NCI-H1930 (cell line): Measurements from ENCODE around the gene TNXB.
"Not testable (repeated sequence)": the region's sequence is repeated elsewhere in the genome, so short reads cannot be mapped to it uniquely, and the experiment has no call there.

Experiments used
- DNase-seq, 2 experiments: peaks; one replicate each; lab custom pipeline; 2025; lab: John Stamatoyannopoulos, UW

TNXB gene

GRCh38 chr6:32112431-32112980 lies 3.4 kb upstream of the TNXB start:
- no peak for DNase-seq

GRCh38 chr6:32111424-32112066 lies 2.4 kb upstream of the TNXB start:
- DNase-seq = no peak

GRCh38 chr6:32110632-32111031 lies 1.5 kb upstream of the TNXB start:
- DNase-seq = no peak

DNA sequence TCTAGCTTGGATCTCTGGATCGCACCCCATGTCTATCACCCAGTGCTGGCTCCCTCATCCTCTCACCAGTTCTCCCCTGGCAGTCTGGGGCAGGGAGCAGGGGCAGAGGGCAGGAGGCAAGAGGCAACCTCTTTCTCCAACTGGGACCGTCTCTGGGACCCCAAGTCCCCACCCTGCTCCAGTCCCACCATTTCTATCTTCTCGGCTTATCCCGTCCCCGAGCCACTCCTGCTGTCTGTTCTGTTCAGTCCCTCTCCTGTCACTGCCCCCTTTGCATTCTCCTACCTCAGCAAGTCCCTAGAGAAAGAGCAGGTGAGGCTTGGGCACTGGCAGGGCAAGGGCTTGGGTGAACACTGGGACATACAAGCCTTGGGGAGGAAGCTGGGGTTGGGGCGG lies 625 bp upstream of the TNXB start:
- no peak for DNase-seq

- DNase-seq = no peak
These were observed 418 bp downstream of the TNXB start for GRCh38 chr6:32108727-32109113.

DNA sequence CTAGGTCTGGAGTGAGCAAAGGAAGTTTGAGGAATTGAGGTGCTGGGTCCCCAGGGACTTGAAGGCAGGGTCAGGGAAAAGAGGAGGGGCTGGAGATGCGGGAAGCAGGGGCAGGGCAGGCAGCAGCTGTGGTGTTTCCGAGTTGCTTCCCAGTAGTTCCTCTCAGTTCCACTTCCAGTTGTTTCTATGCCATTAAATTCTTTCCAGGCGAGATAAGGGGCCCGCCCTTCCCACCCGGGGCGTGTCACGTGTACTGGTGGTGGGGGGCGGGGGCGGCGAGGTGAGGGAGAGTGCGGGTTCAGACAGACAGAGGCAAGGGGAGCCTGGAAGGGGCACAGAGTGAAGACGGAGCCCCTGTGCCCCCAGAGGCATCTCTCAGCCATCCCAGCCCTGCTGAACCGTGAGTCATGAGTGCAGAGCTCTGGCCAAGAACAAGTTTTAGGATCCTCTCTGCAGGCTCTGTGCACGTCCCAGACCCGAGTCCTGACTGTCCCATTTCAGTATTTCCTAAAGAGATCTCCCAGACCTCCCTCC lies 977 bp downstream of the TNXB start:
- DNase-seq = no peak

DNA sequence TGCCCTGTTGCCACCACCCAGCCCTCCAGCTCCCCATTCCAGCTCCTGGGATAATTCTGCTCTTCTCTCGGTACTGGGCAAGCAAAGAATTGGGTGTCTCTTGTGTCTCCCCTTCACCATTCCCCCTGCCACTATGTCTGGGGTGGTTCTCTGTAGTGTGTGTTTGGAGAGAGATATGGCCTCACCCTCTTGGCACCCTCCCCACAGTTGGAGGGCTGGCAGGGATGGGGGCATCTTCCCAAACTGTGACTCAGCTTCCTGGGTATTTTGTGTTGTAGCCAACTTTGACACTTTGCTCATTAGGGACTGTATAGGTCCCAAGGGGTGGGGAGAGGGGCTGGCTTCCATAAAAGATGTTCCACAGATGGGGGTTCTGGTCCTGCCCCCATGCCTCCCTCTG lies 1.7 kb downstream of the TNXB start:
- DNase-seq = no peak

GRCh38 chr6:32105433-32105832 lies 3.7 kb downstream of the TNXB start:
- DNase-seq = no peak

DNA sequence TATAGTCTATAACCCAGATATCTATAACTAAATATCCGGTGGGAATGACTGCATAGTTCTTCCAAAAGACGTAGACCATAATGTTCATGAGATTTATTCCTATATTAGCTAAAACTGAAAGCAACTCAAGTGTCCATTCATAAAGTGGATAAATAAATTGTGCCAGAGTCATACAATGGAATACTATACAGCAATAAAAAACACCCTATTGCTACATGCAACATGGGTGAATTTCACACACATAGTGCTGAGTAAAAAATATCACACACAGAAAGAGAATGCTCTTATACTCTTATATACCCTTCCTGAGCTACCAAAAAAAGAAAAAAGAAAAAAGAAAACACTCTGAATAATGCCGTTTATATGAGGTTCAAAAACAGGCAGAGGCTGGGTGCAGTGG lies 6.9 kb downstream of the TNXB start:
- DNase-seq = no peak

DNA sequence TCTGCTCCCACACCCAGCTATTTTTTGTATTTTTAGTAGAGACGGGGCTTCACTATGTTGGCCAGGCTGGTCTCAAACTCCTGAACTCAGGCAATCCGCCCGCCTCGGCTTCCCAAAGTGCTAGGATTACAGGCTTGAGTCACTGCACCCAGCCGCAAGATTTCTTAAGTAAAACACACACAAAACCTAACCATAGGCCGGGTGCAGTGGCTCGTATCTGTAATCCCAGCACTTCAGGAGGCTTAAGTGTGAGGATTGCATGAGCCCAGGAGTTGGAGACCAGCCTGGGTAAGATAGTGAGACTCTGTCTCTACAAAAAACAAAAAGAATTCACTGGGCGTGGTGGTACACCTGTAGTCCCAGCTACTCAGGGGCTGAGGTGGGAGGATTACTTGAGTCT lies 8.9 kb downstream of the TNXB start:
- not testable (repeated sequence) for DNase-seq

DNA sequence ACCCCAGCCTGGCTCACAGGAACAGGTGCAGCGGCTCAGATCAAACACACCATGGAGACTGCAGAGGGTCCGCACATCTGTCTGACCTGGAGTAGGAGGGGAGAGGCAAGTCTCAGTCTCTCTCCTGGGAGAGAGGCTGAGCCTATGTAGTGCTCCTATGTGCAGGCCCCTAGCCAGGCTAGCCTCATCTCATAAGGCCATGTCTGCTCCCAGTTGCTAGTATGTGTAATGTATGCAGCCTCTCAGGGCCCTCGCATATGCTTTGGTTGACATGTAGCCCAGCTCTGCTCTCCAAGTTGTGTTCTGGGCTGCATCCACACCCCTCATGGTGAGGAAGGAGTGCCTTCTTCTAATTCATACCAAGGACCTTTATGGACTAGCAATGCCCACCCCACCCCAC lies 11.8 kb downstream of the TNXB start:
- DNase-seq = no peak

GRCh38 chr6:32096394-32097258 lies 12.5 kb downstream of the TNXB start:
- DNase-seq = no peak

DNA sequence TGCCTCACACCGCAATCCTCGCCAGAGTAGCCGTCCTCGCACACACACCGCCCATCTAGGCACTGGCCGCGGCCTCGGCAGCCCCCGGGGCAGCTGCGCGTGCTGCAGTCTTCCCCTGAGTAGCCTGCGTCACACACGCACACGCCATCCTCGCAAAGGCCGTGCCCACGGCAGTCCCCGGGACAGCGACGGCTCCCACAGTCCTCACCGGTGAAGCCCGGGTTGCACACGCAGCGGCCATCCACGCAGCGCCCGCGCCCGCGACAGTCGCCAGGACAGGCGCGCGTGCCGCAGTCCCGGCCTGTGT lies 13.1 kb downstream of the TNXB start:
- no peak for DNase-seq

DNA sequence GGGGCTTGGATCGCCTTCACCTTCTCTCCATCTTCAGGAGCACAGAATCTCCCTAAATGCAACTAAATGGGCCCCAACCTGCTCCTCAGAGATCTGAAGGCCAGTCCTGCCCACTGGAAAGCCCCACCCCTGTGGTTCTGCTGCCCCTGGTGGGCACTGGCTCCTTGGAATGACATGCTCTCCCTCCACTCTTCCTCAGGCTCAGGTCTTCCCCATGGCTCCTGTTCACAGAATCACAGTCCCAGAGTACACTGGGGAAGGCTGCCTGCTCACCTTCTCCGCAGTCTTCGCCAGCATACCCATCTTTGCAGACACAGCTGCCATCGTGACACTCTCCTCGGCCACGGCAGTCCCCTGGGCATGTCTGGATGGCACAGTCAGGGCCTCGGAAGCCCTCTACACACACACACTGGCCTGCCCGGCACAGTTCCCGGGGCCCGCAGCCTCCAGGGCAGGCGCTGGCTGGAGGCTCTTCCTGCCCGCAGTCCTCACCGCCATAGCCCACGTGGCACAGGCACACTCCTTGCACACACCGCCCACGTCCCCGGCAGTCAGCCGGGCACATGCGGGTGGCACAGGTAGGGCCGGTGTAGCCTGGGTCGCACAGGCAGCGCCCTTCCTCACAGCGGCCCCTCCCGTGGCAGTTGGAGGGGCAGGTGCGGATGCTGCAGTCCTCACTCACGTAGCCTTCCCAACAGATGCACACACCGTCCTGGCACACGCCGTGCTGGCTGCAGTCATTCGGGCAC lies 13.6 kb downstream of the TNXB start:
- DNase-seq = no peak

- no peak for DNase-seq
These were observed 16.2 kb downstream of the TNXB start for GRCh38 chr6:32092760-32093497.

- no peak for DNase-seq
These were observed 19.9 kb downstream of the TNXB start for GRCh38 chr6:32089082-32089828.

- DNase-seq = no peak
These were observed 20.6 kb downstream of the TNXB start for GRCh38 chr6:32088487-32089049.

- DNase-seq = peak; percentile 43 to 56
These were observed 21.3 kb downstream of the TNXB start for GRCh38 chr6:32087574-32088486.

GRCh38 chr6:32086661-32087573 lies 22.2 kb downstream of the TNXB start:
- no peak for DNase-seq
